IPS-15b (cell line): ENCODE measurements around the gene TMEM97.

Experiments used
- H3K27me3 ChIP-seq: one replicate; pipeline ENCODE4 v1.6.1; 2013; ENCODE audit warnings: low read length; ENCODE audit not compliant: control insufficient read depth, insufficient read depth
- H3K36me3 ChIP-seq: one replicate; pipeline ENCODE4 v1.6.1; 2013; ENCODE audit warnings: low read length; ENCODE audit not compliant: control insufficient read depth, insufficient read depth
- H3K4me1 ChIP-seq: one replicate; pipeline ENCODE4 v1.6.1; 2013; ENCODE audit warnings: mild to moderate bottlenecking, low read length; ENCODE audit not compliant: control insufficient read depth, insufficient read depth
- H3K4me3 ChIP-seq: one replicate; pipeline ENCODE4 v1.5.1; 2013; ENCODE audit warnings: low read depth, low read length
- H3K9ac ChIP-seq: one replicate; pipeline ENCODE4 v1.6.1; 2013; ENCODE audit warnings: low read depth, mild to moderate bottlenecking, low read length
- H3K9me3 ChIP-seq: one replicate; pipeline ENCODE4 v1.6.1; 2013; ENCODE audit warnings: mild to moderate bottlenecking, low read length; ENCODE audit not compliant: control insufficient read depth, insufficient read depth

The TMEM97 gene

GRCh38 chr17:28317966-28318758 lies 838 bp upstream of the TMEM97 start:
- no peaks in the 10 kb centered on the region for H3K36me3 ChIP-seq
- peak overlapping the region; percentile 92 for H3K4me3 ChIP-seq
- H3K4me1 ChIP-seq, result peaks cover 8% of the 10 kb centered on the region
- H3K9ac ChIP-seq, result peak overlapping the region; percentile 81
- no peaks in the 10 kb centered on the region for H3K9me3 ChIP-seq
- peaks cover 6% of the 10 kb centered on the region for H3K27me3 ChIP-seq

GRCh38 chr17:28319598-28319935 lies 567 bp downstream of the TMEM97 start:
- peak overlapping the region; percentile 70 for H3K9ac ChIP-seq
- H3K36me3 ChIP-seq, result no peaks in the 10 kb centered on the region
- peak overlapping the region; percentile 92 for H3K4me3 ChIP-seq
- peaks cover 6% of the 10 kb centered on the region for H3K27me3 ChIP-seq
- H3K9me3 ChIP-seq, result no peaks in the 10 kb centered on the region
- H3K4me1 ChIP-seq, result peaks cover 8% of the 10 kb centered on the region

- H3K4me3 ChIP-seq, result peak overlapping the region; percentile 92
- peaks cover 6% of the 10 kb centered on the region for H3K27me3 ChIP-seq
- peaks cover 8% of the 10 kb centered on the region for H3K4me1 ChIP-seq
- no peaks in the 10 kb centered on the region for H3K9me3 ChIP-seq
- no peak overlapping the region for H3K9ac ChIP-seq
- no peaks in the 10 kb centered on the region for H3K36me3 ChIP-seq
These were observed 1.4 kb downstream of the TMEM97 start for GRCh38 chr17:28320215-28321061.

- H3K4me1 ChIP-seq, result peaks cover 2% of the 10 kb centered on the region
- H3K9ac ChIP-seq, result no peak overlapping the region
- peaks cover 8% of the 10 kb centered on the region for H3K36me3 ChIP-seq
- no peaks in the 10 kb centered on the region for H3K27me3 ChIP-seq
- H3K9me3 ChIP-seq, result no peaks in the 10 kb centered on the region
- no peak overlapping the region for H3K4me3 ChIP-seq
These were observed 5.3 kb downstream of the TMEM97 start for GRCh38 chr17:28324267-28324745.

GRCh38 chr17:28324781-28325180 lies 5.8 kb downstream of the TMEM97 start:
- H3K4me1 ChIP-seq, result peaks cover 2% of the 10 kb centered on the region
- H3K27me3 ChIP-seq, result no peaks in the 10 kb centered on the region
- H3K4me3 ChIP-seq, result no peak overlapping the region
- H3K36me3 ChIP-seq, result peaks cover 8% of the 10 kb centered on the region
- H3K9me3 ChIP-seq, result no peaks in the 10 kb centered on the region
- no peak overlapping the region for H3K9ac ChIP-seq

GRCh38 chr17:28325211-28325610 lies 6.2 kb downstream of the TMEM97 start:
- Histone ChIP-seq H3K9me3 (no peaks in the 10 kb centered on the region), H3K36me3 (peaks cover 10% of the 10 kb centered on the region), H3K27me3 (no peaks in the 10 kb centered on the region), H3K9ac (no peak overlapping the region), H3K4me3 (no peak overlapping the region), H3K4me1 (peaks cover 2% of the 10 kb centered on the region)

GRCh38 chr17:28326114-28326513 lies 7.1 kb downstream of the TMEM97 start:
- no peak overlapping the region for H3K4me3 ChIP-seq
- peaks cover 17% of the 10 kb centered on the region for H3K36me3 ChIP-seq
- H3K9ac ChIP-seq, result no peak overlapping the region
- H3K4me1 ChIP-seq, result peaks cover 2% of the 10 kb centered on the region
- no peaks in the 10 kb centered on the region for H3K9me3 ChIP-seq
- no peaks in the 10 kb centered on the region for H3K27me3 ChIP-seq

- Histone ChIP-seq H3K36me3 (peaks cover 17% of the 10 kb centered on the region), H3K27me3 (no peaks in the 10 kb centered on the region), H3K4me1 (peaks cover 2% of the 10 kb centered on the region), H3K9me3 (no peaks in the 10 kb centered on the region), H3K9ac (no peak overlapping the region), H3K4me3 (no peak overlapping the region)
These were observed 8.1 kb downstream of the TMEM97 start for GRCh38 chr17:28327031-28327607.

- H3K4me3 ChIP-seq, result no peak overlapping the region
- peaks cover 2% of the 10 kb centered on the region for H3K4me1 ChIP-seq
- peaks cover 17% of the 10 kb centered on the region for H3K36me3 ChIP-seq
- H3K9me3 ChIP-seq, result no peaks in the 10 kb centered on the region
- no peak overlapping the region for H3K9ac ChIP-seq
- no peaks in the 10 kb centered on the region for H3K27me3 ChIP-seq
These were observed 8.7 kb downstream of the TMEM97 start for GRCh38 chr17:28327709-28328108.

- H3K27me3 ChIP-seq, result no peaks in the 10 kb centered on the region
- no peaks in the 10 kb centered on the region for H3K4me1 ChIP-seq
- no peak overlapping the region for H3K4me3 ChIP-seq
- no peaks in the 10 kb centered on the region for H3K9me3 ChIP-seq
- peaks cover 17% of the 10 kb centered on the region for H3K36me3 ChIP-seq
- H3K9ac ChIP-seq, result no peak overlapping the region
These were observed 9.3 kb downstream of the TMEM97 start for GRCh38 chr17:28328325-28328724.

GRCh38 chr17:28330671-28331070 lies 11.7 kb downstream of the TMEM97 start:
- H3K4me1 ChIP-seq, result peaks cover 5% of the 10 kb centered on the region

More at GRCh38 chr17:28330671-28331070, 11.7 kb downstream of the TMEM97 start:
- Histone ChIP-seq H3K9me3 (no peaks in the 10 kb centered on the region), H3K36me3 (peaks cover 14% of the 10 kb centered on the region), H3K4me3 (no peak overlapping the region), H3K27me3 (no peaks in the 10 kb centered on the region), H3K9ac (no peak overlapping the region)
